Karpas-422 (cell line): ENCODE results near the gene KIF14. TPM values are rescaled to one million over a fixed set of nuclear protein-coding genes. Genes with fewer than 3 reads are reported as not detected.

Experiments used
- DNase-seq: peaks from one replicate; pipeline ENCODE4 v3.0.0-alpha.2; 2015
- H2AFZ ChIP-seq: fragments of 200-600 bp; sonication (generic); 2 replicates; pipeline ENCODE4 v1.6.1; 2014; ENCODE audit warnings: antibody characterized with exemption, low read length, mixed read lengths
- H3K27ac ChIP-seq: fragments of 200-600 bp; sonication (generic); 2 replicates; pipeline ENCODE4 v1.5.1; 2014; ENCODE audit warnings: mild to moderate bottlenecking, low read length, moderate library complexity
- H3K27me3 ChIP-seq: fragments of 200-600 bp; sonication (generic); 2 replicates; pipeline ENCODE4 v1.6.1; 2014; ENCODE audit warnings: low read length, mixed read lengths
- H3K36me3 ChIP-seq: fragments of 200-600 bp; sonication (generic); 2 replicates; pipeline ENCODE4 v1.6.1; 2014; ENCODE audit warnings: low read length, mixed read lengths; ENCODE audit not compliant: insufficient read depth
- H3K4me1 ChIP-seq: fragments of 200-600 bp; sonication (generic); 2 replicates; pipeline ENCODE4 v1.6.1; 2014; ENCODE audit warnings: mild to moderate bottlenecking, low read length, mixed read lengths
- H3K4me2 ChIP-seq: fragments of 200-600 bp; sonication (generic); 2 replicates; pipeline ENCODE4 v1.6.1; 2014; ENCODE audit warnings: low read length, low read depth, mild to moderate bottlenecking; ENCODE audit not compliant: poor library complexity, severe bottlenecking
- H3K4me3 ChIP-seq: fragments of 200-600 bp; sonication (generic); 2 replicates; pipeline ENCODE4 v1.5.1; 2014; ENCODE audit warnings: mild to moderate bottlenecking, antibody characterized with exemption, low read length, mixed read lengths
- H3K79me2 ChIP-seq: fragments of 200-600 bp; sonication (generic); 2 replicates; pipeline ENCODE4 v1.6.1; 2014; ENCODE audit warnings: mild to moderate bottlenecking, low read length, mixed read lengths
- H3K9ac ChIP-seq: fragments of 200-600 bp; sonication (generic); 2 replicates; pipeline ENCODE4 v1.6.0; 2014; ENCODE audit warnings: low read length
- H3K9me2 ChIP-seq: fragments of 200-600 bp; sonication (generic), shearing (Covaris generic); replicated peaks from 2 replicates; pipeline ENCODE4 v1.6.0; 2014; ENCODE audit warnings: mild to moderate bottlenecking, low read length, moderate library complexity; ENCODE audit not compliant: insufficient read depth
- H3K9me3 ChIP-seq: fragments of 300-700, 200-600 bp; sonication (generic); 2 replicates; pipeline ENCODE4 v1.6.1; 2014; ENCODE audit warnings: low read length, mixed read lengths
- H4K20me1 ChIP-seq: fragments of 200-600 bp; sonication (generic); 2 replicates; pipeline ENCODE4 v1.6.1; 2014; ENCODE audit warnings: mild to moderate bottlenecking, antibody characterized with exemption, low read length, low read depth; ENCODE audit not compliant: insufficient read depth
- total RNA-seq: library from RNA; depleted of rRNA; stranded (reverse); fragments of >200 nt; shearing (Covaris generic); gene quantifications from 2 replicates; pipeline ENCODE4 v1.2.3, GENCODE V29; 2014; ENCODE audit warnings: low replicate concordance

Gene KIF14
- total RNA-seq, 1 experiment from 2014 or later, result 15.2 TPM

DNA sequence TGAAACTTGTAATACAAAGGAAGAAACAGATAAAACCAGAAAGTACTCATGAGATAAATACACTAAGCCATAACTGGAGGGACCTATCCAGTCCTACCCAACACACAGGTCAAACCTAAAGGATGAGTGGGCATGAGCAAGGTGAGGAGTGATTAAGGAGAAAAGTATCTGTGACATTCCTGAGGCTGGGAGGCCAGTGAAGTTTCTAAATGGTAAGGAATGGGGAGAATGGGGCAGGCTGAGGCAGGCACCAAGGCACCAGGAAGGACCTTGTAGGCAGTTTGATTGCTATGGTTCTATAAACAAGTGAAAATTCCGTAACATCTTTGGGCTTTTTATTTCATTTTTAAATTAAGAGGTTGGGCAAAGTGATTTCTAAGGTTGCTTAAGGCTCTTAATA lies 38.7 kb upstream of the KIF14 start:
- peaks cover 19% of the 10 kb centered on the region for H3K4me1 ChIP-seq
- no peak for DNase-seq
- H3K4me2 ChIP-seq, result no peak overlapping the region
- H3K27me3 ChIP-seq, result no peaks in the 10 kb centered on the region
- H3K9ac ChIP-seq, result no peak overlapping the region
- H3K36me3 ChIP-seq, result peaks cover 57% of the 10 kb centered on the region
- H3K4me3 ChIP-seq, result no peak overlapping the region
- no peaks in the 10 kb centered on the region for H4K20me1 ChIP-seq
- H3K79me2 ChIP-seq, result peaks cover 49% of the 10 kb centered on the region
- H3K27ac ChIP-seq, result no peak overlapping the region
- no peaks in the 10 kb centered on the region for H3K9me3 ChIP-seq
- no peaks in the 10 kb centered on the region for H3K9me2 ChIP-seq
- H2AFZ ChIP-seq, result no peak overlapping the region

DNA sequence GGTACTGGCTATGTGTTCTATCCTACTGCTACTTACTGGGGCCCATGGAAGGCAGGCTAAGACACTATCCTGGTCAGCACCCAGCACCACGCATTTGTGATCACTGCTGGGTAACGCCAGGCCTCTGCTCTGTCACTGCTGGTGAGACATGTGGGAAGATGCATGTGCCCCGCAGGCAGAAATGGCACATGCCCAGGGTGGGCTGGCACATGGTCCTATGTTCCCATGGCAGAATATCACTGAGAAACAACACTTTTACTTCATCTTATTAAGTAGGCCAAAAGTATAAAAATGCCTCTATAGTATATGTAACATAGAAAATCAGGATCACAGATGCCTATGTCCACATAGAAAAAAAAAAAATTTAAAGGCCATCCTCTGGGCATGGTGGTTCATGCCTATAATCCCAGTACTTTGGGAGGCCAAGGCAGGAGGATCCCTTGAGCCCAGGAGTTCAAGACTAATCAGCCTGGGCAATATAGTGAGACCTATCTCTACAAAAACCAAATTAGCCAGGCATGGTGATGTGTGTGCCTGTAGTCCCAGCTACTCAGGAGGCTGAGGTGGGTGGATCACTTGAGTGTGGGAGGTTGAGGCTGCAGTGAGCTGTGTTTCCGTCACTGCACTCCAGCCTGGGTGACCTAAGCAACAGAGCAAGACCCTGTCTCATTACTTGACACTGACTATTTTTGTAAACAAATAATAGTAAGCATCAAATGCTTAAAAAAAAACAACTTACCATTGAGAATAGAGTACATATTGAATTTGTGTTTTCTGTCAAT lies 37.7 kb upstream of the KIF14 start:
- Histone ChIP-seq H4K20me1 (no peaks in the 10 kb centered on the region), H3K27me3 (no peaks in the 10 kb centered on the region), H3K9ac (no peak overlapping the region), H3K4me2 (no peak overlapping the region), H3K27ac (no peak overlapping the region), H3K4me3 (no peak overlapping the region), H3K4me1 (peaks cover 14% of the 10 kb centered on the region), H3K9me3 (no peaks in the 10 kb centered on the region), H3K9me2 (no peaks in the 10 kb centered on the region), H2AFZ (no peak overlapping the region), H3K36me3 (peaks cover 53% of the 10 kb centered on the region), H3K79me2 (peaks cover 39% of the 10 kb centered on the region)
- DNase-seq, result no peak

DNA sequence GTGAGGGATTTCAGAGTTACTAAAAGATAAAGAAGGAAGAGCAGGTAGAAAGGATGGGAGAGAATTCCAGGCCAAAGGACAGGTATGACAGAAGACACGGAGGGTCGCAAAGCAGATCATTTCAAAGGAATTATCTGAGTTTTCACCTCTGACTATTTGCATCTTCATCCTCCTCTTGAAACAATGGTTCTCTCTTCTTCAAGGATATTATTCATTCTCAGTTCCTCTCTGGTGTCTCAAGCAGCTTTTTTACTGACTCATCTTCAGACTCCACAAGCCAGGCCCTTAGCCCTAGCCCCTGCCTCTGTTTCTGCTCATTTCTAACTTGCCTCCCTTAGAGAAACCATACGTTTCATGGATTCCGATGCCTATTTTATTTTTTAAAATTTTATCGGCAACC lies 34.1 kb upstream of the KIF14 start:
- Histone ChIP-seq H3K27ac (peak overlapping the region; percentile 65), H3K9ac (0 out of 2 replicates have a peak overlapping the region, but pooled peaks have one; percentile 20), H2AFZ (no peak overlapping the region), H3K79me2 (peaks cover 13% of the 10 kb centered on the region; the same call in 1 of the 2 replicates), H3K4me3 (no peak overlapping the region), H3K27me3 (no peaks in the 10 kb centered on the region), H3K9me3 (no peaks in the 10 kb centered on the region), H3K36me3 (peaks cover 34% of the 10 kb centered on the region), H4K20me1 (no peaks in the 10 kb centered on the region), H3K4me2 (no peak overlapping the region), H3K9me2 (no peaks in the 10 kb centered on the region), H3K4me1 (peaks cover 18% of the 10 kb centered on the region)
- DNase-seq, result no peak

DNA sequence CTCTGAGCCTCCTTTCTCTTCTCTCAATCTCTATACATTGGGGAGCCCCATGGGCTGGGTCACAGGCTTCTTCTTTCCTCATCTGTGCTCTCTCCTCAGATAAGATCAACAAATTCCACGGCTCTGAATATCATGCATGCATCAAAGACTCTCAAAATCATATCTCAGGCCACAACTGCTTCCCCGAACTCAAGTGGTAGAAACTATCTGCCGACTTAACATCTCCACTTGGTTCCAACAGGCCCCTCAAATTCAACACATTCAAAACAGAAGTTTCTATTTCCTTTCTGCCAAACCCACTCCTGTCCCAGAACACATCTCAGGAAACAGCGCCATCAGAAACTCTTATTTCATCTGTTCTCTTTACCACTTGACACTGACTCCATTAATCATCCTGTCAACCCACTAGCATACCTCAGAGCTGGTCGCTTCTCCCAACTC lies 32.5 kb upstream of the KIF14 start:
- Histone ChIP-seq H3K9me2 (no peaks in the 10 kb centered on the region), H3K36me3 (peaks cover 30% of the 10 kb centered on the region), H3K9me3 (no peaks in the 10 kb centered on the region), H3K79me2 (peaks cover 5% of the 10 kb centered on the region; the same call in 1 of the 2 replicates), H3K27ac (no peak overlapping the region), H3K4me1 (peaks cover 18% of the 10 kb centered on the region), H2AFZ (no peak overlapping the region), H4K20me1 (no peaks in the 10 kb centered on the region), H3K9ac (no peak overlapping the region), H3K4me2 (no peak overlapping the region), H3K27me3 (no peaks in the 10 kb centered on the region), H3K4me3 (no peak overlapping the region)
- no peak for DNase-seq

DNA sequence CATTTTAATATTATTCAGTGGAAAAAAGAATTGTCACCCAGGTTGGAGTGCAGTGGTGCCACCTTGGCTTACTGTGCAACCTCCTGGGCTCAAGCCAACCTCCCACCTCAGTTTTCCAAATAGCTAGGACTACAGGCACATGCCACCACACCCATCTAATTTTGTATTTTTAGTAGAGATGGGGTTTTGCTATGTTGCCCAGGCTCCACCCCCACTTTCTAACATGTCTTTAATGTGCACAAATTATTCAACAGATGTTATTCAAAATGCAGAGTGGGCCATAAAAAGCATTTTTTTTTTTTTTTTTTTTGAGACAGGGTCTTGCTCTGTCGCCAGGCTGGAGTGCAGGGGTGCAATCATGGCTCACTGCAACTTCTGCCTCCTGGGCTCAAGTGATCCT lies 31.8 kb upstream of the KIF14 start:
- H3K27me3 ChIP-seq, result no peaks in the 10 kb centered on the region
- H3K4me2 ChIP-seq, result no peak overlapping the region
- no peaks in the 10 kb centered on the region for H3K9me3 ChIP-seq
- peaks cover 28% of the 10 kb centered on the region for H3K36me3 ChIP-seq
- no peak overlapping the region for H2AFZ ChIP-seq
- no peak overlapping the region for H3K4me3 ChIP-seq
- no peak for DNase-seq
- no peaks in the 10 kb centered on the region for H3K9me2 ChIP-seq
- H4K20me1 ChIP-seq, result no peaks in the 10 kb centered on the region
- peaks cover 18% of the 10 kb centered on the region for H3K4me1 ChIP-seq
- no peak overlapping the region for H3K9ac ChIP-seq
- peaks cover 3% of the 10 kb centered on the region; the same call in 1 of the 2 replicates for H3K79me2 ChIP-seq
- H3K27ac ChIP-seq, result no peak overlapping the region

DNA sequence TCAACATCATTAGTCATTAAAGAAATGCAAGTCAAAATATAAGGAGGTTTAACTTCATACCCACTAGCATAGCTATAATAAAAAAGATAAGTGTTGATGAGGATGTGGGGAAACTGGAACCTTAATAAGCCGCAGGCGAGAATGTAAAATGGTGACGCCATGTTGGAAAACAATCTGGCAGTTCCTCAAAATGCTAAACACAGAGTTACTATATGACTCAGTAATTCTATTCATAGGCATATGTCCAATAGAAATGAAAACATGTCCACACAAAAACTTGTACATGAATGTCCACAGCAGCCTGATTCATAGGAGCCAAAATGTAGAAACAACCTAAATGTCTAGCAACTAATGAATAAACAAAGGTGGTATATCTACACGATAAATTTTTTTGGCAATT lies 26.0 kb upstream of the KIF14 start:
- H3K27ac ChIP-seq, result no peak overlapping the region
- H3K27me3 ChIP-seq, result no peaks in the 10 kb centered on the region
- peaks cover 7% of the 10 kb centered on the region; the same call in 1 of the 2 replicates for H3K4me1 ChIP-seq
- H3K9ac ChIP-seq, result no peak overlapping the region
- no peaks in the 10 kb centered on the region; the same call in 1 of the 2 replicates for H3K79me2 ChIP-seq
- H2AFZ ChIP-seq, result no peak overlapping the region
- H3K9me2 ChIP-seq, result no peaks in the 10 kb centered on the region
- peaks cover 37% of the 10 kb centered on the region; the same call in 1 of the 2 replicates for H3K36me3 ChIP-seq
- DNase-seq, result no peak
- no peak overlapping the region for H3K4me3 ChIP-seq
- no peaks in the 10 kb centered on the region for H3K9me3 ChIP-seq
- H3K4me2 ChIP-seq, result no peak overlapping the region
- H4K20me1 ChIP-seq, result no peaks in the 10 kb centered on the region

DNA sequence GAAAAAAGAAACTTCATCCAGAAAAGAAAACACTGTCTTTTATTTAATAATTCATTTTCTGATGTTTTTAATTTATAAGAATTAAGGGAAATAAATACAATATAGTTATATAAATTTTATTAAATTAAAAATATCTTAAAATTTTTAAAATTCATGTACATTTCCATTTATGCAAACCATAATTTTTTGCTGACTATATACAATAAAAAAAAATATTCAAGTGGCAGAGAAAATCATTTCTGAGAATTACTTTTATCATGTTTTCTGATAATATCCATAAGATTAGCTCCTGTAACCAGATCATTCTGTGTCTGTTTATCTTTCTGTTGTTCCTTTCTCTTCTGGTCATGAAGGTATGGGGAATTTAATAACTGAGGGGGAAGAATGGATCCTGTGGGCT lies 23.5 kb upstream of the KIF14 start:
- Histone ChIP-seq H3K9me2 (no peaks in the 10 kb centered on the region), H3K4me3 (no peak overlapping the region), H3K36me3 (peaks cover 37% of the 10 kb centered on the region; the same call in 1 of the 2 replicates), H3K27ac (no peak overlapping the region), H2AFZ (no peak overlapping the region), H3K4me2 (no peak overlapping the region), H3K9ac (no peak overlapping the region), H3K79me2 (no peaks in the 10 kb centered on the region; the same call in 1 of the 2 replicates), H3K27me3 (no peaks in the 10 kb centered on the region), H3K9me3 (no peaks in the 10 kb centered on the region), H4K20me1 (no peaks in the 10 kb centered on the region), H3K4me1 (peaks cover 7% of the 10 kb centered on the region; the same call in 1 of the 2 replicates)
- DNase-seq, result no peak

DNA sequence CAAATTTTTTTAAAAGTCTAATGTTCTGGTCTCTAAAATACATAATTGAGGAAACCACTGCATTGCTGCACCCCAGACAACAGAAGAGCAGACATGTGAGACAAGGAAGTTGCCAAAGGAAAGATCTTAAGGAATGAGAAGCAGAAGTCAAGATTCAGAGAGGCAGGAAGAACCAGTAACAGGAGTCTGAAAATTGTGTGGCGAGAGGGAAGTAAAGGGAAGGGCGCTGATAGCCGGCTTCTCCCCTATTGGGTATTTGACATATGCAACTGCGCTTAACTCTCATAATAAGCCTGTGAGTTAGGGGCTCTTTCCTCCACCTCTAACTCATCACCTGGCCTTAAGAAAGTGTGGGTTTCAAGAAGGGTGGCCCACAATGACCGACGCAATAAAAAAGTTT lies 21.9 kb upstream of the KIF14 start:
- H4K20me1 ChIP-seq, result no peaks in the 10 kb centered on the region
- no peak overlapping the region for H3K4me2 ChIP-seq

More for the DNA sequence above, 21.9 kb upstream of the KIF14 start:
- no peak for DNase-seq
- peaks cover 27% of the 10 kb centered on the region; the same call in 1 of the 2 replicates for H3K36me3 ChIP-seq
- no peak overlapping the region for H3K4me3 ChIP-seq
- no peaks in the 10 kb centered on the region for H3K9me3 ChIP-seq
- H2AFZ ChIP-seq, result no peak overlapping the region
- no peaks in the 10 kb centered on the region for H3K9me2 ChIP-seq
- H3K79me2 ChIP-seq, result no peaks in the 10 kb centered on the region; the same call in 1 of the 2 replicates
- no peaks in the 10 kb centered on the region for H3K27me3 ChIP-seq
- no peak overlapping the region for H3K9ac ChIP-seq
- H3K27ac ChIP-seq, result no peak overlapping the region
- H3K4me1 ChIP-seq, result peaks cover 7% of the 10 kb centered on the region; the same call in 1 of the 2 replicates
